Peyer's patch (tissue), 4 donors: Measurements from ENCODE around the gene OR1K1.

Experiments
- CTCF ChIP-seq, 6 experiments: fragments of 450-650 bp in 4 of 6; fragments of 200-600 bp in 2 of 6; sonication (generic) in 1 of 6; IDR thresholded peaks; one replicate each; pipeline ENCODE4 v1.5.1; 2017 to 2019; ENCODE audit warnings: antibody characterized with exemption in 6 of 6, mild to moderate bottlenecking in 3 of 6, moderate library complexity in 1 of 6
- POLR2A ChIP-seq, 2 donors: fragments of 450-650 bp; IDR thresholded peaks; one replicate each; pipeline ENCODE4 v1.5.1; 2017; ENCODE audit warnings: antibody characterized with exemption in 2 of 2, mild to moderate bottlenecking in 2 of 2, moderate library complexity in 2 of 2

GRCh38 chr9:122814545-122814944, 14.6 kb downstream of the OR1K1 start:
- TF ChIP-seq CTCF (IDR thresholded peaks at IDR 0.05) (no peak), POLR2A (IDR thresholded peaks at IDR 0.05) (no peak)
